ENCODE results near the gene GRIK5. TPM values are rescaled to one million over a fixed set of nuclear protein-coding genes. Genes with fewer than 3 reads are reported as not detected.
"Not testable (repeated sequence)": the region's sequence is repeated elsewhere in the genome, so short reads cannot be mapped to it uniquely, and the experiment has no call there.

The GRIK5 gene
- total RNA-seq, 1 experiment from 2014 or later, result 0.61 TPM

DNA sequence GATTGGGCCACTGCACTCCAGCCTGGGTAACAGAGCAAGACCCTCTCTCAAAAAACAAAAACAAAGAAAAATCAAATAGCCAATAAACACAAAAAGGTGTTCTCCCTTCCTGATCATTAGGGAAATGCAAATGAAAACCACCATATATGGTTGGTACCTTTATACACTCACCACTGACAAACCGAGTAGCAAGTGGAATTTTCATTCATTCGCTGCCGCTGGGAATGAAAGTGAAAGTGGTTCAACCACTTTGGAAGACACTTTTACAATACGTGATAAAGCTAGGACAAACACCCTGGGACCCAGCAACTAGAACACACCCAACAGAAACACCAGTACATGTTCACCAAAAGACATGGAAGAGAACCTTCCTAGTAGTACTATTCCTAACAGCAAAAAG lies 21.0 kb downstream of the GRIK5 start:
- no peak for TF ChIP-seq CTCF (IDR thresholded peaks at IDR 0.05; ENCODE audit: unreplicated experiment)
- Mint-ChIP-seq H3K36me3 (ENCODE audit: insufficient read depth, unreplicated experiment) (no peaks in the 10 kb centered on the region), H3K9me3 (ENCODE audit: low read depth, unreplicated experiment) (no peaks in the 10 kb centered on the region), H3K27ac (ENCODE audit: unreplicated experiment) (peak overlapping the region; percentile 40), H3K27me3 (ENCODE audit: unreplicated experiment) (peaks cover 32% of the 10 kb centered on the region), H3K4me1 (ENCODE audit: low read depth, unreplicated experiment) (peaks cover 24% of the 10 kb centered on the region), H3K4me3 (ENCODE audit: low read depth, unreplicated experiment) (peak overlapping the region; percentile 68)
- no TSS peak for BruUV-seq (replicated peaks)
- intact Hi-C loops (cut with micrococcal nuclease; ENCODE audit: unreplicated experiment), result no loop called here
- CTCF ChIA-PET, result interaction anchor here (0.9 to 2.1 kb wide), 3 partner anchors 9 to 27 kb away, joined by 3 to 8 read pairs (median 4); partner anchors contain the start of gene ZNF574
- peak; percentile 38 for DNase-seq

- CTCF ChIA-PET, result interaction anchor here (1.2 kb wide), 1 partner anchor 11 kb away, joined by 4 read pairs; no protein-coding TSS in a partner anchor
- BruUV-seq (replicated peaks), result no TSS peak
- H3K36me3 Mint-ChIP-seq (ENCODE audit: insufficient read depth, unreplicated experiment), result no peaks in the 10 kb centered on the region
These were observed 24.4 kb downstream of the GRIK5 start for GRCh38 chr19:42045575-42045974.

DNA sequence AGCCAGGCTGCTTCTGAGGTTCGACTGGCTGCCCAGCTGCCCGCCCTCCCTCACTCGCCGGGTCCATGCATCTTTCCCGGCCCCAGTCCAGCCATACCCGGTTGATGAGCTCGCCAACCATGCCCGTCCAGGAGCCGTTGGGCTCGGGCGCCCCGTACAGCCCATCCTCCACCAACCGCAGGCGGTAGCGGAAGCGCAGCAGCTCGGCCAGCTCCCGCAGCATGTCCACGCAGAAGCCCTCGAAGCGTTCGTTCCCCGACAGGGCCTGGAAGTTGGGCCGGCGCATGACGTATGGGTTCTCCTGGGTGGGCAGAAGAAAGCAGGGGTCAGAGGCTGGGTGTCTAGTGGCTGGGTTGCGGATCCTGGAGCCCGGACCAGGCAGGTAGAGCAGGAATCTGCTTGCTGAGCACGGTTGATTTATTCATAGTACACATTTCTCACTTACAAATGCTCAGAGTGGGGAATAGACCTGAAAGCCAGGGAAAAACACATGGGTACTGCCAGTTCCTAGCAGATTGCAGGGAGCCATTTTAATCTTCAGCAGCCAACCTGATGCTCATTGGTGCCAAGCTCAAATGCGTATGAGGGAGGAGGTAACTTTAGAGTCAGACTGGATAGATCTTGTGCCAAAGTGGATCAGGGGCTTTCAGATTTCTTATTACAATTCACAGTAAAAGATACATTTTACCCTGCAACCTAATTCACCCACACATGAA lies 27.4 kb downstream of the GRIK5 start:
- Mint-ChIP-seq H3K27ac (ENCODE audit: unreplicated experiment) (no peak overlapping the region), H3K4me3 (ENCODE audit: low read depth, unreplicated experiment) (no peak overlapping the region), H3K36me3 (ENCODE audit: insufficient read depth, unreplicated experiment) (no peaks in the 10 kb centered on the region), H3K4me1 (ENCODE audit: low read depth, unreplicated experiment) (no peaks in the 10 kb centered on the region), H3K9me3 (ENCODE audit: low read depth, unreplicated experiment) (no peaks in the 10 kb centered on the region), H3K27me3 (ENCODE audit: unreplicated experiment) (peaks cover 44% of the 10 kb centered on the region)
- DNase-seq, result no peak
- CTCF ChIA-PET, result interaction anchor here (0.6 to 1.1 kb wide), 2 partner anchors 10 to 586 kb away, joined by 3 to 4 read pairs; no protein-coding TSS in a partner anchor
- TF ChIP-seq CTCF (IDR thresholded peaks at IDR 0.05; ENCODE audit: unreplicated experiment), result no peak
- intact Hi-C loops (cut with micrococcal nuclease; ENCODE audit: unreplicated experiment), result no loop called here
- no TSS peak for BruUV-seq (replicated peaks)

More at GRCh38 chr19:42045575-42045974, 24.4 kb downstream of the GRIK5 start:
- peaks cover 10% of the 10 kb centered on the region for H3K4me1 Mint-ChIP-seq (ENCODE audit: low read depth, unreplicated experiment)
- DNase-seq, result no peak
- peaks cover 44% of the 10 kb centered on the region for H3K27me3 Mint-ChIP-seq (ENCODE audit: unreplicated experiment)
- intact Hi-C loops (cut with micrococcal nuclease; ENCODE audit: unreplicated experiment), result no loop called here
- no peaks in the 10 kb centered on the region for H3K9me3 Mint-ChIP-seq (ENCODE audit: low read depth, unreplicated experiment)
- no peak overlapping the region for H3K27ac Mint-ChIP-seq (ENCODE audit: unreplicated experiment)
- TF ChIP-seq CTCF (IDR thresholded peaks at IDR 0.05; ENCODE audit: unreplicated experiment), result no peak
- no peak overlapping the region for H3K4me3 Mint-ChIP-seq (ENCODE audit: low read depth, unreplicated experiment)

DNA sequence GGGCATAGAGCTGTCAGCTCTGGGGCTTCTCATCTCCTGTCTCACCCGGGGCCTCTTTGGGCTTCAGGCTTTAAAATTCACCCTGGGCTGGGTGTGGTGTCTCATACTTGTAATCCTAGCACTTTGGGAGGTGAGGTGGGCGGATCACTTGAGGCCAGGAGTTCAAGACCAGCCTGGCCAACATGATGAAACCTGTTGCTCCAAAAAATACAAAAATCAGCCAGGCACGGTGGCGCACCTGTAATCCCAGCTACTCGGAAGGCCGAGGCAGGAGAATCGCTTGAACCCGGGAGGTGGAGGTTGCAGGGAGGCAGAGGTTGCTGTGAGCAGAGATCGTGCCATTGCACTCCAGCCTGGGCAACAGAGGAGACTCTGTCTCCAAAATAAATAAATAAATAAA lies 29.5 kb downstream of the GRIK5 start:
- peaks cover 34% of the 10 kb centered on the region for H3K27me3 Mint-ChIP-seq (ENCODE audit: unreplicated experiment)
- CTCF ChIA-PET; H3K9me3 Mint-ChIP-seq (ENCODE audit: low read depth, unreplicated experiment); H3K27ac Mint-ChIP-seq (ENCODE audit: unreplicated experiment); DNase-seq; intact Hi-C loops (cut with micrococcal nuclease; ENCODE audit: unreplicated experiment); H3K4me1 Mint-ChIP-seq (ENCODE audit: low read depth, unreplicated experiment); H3K4me3 Mint-ChIP-seq (ENCODE audit: low read depth, unreplicated experiment); H3K36me3 Mint-ChIP-seq (ENCODE audit: insufficient read depth, unreplicated experiment); BruUV-seq (replicated peaks): not testable (repeated sequence)

- H3K4me3 Mint-ChIP-seq (ENCODE audit: low read depth, unreplicated experiment), result no peak overlapping the region
- no peaks in the 10 kb centered on the region for H3K4me1 Mint-ChIP-seq (ENCODE audit: low read depth, unreplicated experiment)
- peaks cover 31% of the 10 kb centered on the region for H3K27me3 Mint-ChIP-seq (ENCODE audit: unreplicated experiment)
- no TSS peak for BruUV-seq (replicated peaks)
- intact Hi-C loops (cut with micrococcal nuclease; ENCODE audit: unreplicated experiment), result no loop called here
- no peaks in the 10 kb centered on the region for H3K9me3 Mint-ChIP-seq (ENCODE audit: low read depth, unreplicated experiment)
- TF ChIP-seq CTCF (IDR thresholded peaks at IDR 0.05; ENCODE audit: unreplicated experiment), result no peak
- H3K36me3 Mint-ChIP-seq (ENCODE audit: insufficient read depth, unreplicated experiment), result no peaks in the 10 kb centered on the region
- CTCF ChIA-PET, result no interaction called here
- DNase-seq, result no peak
- H3K27ac Mint-ChIP-seq (ENCODE audit: unreplicated experiment), result no peak overlapping the region
These were observed 30.0 kb downstream of the GRIK5 start for GRCh38 chr19:42040031-42040430.
